ENCODE measurements around the gene ZNF438.

DNA sequence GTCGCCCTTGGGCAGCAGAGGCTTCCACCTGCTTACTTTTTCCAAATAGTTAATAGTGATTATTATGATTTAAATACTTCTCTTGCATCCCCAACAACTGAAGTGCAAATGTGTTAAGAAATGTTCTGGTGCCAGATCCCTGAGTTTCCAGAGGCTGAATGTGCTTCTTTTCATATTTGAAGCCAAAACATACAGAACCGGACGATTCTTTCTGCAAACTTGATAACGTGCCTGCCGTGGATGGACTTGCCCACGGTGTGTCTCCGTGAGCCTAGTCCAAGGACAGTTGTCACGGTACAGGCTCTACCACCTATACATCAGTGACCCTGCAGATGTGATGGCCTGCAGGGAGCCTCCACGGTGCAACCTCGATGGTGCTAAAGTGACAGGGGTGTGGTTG is 203.5 kb downstream of the ZNF438 start:
- no peak for TF ChIP-seq POLR2A (IDR thresholded peaks at IDR 0.05)
- TF ChIP-seq, protein P1, sequence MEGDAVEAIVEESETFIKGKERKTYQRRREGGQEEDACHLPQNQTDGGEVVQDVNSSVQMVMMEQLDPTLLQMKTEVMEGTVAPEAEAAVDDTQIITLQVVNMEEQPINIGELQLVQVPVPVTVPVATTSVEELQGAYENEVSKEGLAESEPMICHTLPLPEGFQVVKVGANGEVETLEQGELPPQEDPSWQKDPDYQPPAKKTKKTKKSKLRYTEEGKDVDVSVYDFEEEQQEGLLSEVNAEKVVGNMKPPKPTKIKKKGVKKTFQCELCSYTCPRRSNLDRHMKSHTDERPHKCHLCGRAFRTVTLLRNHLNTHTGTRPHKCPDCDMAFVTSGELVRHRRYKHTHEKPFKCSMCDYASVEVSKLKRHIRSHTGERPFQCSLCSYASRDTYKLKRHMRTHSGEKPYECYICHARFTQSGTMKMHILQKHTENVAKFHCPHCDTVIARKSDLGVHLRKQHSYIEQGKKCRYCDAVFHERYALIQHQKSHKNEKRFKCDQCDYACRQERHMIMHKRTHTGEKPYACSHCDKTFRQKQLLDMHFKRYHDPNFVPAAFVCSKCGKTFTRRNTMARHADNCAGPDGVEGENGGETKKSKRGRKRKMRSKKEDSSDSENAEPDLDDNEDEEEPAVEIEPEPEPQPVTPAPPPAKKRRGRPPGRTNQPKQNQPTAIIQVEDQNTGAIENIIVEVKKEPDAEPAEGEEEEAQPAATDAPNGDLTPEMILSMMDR (IDR thresholded peaks at IDR 0.05), result no peak

All from Peyer's patch (tissue), 4 donors.